ENCODE measurements around the gene NFAT5. TPM values are rescaled to one million over a fixed set of nuclear protein-coding genes. Genes with fewer than 3 reads are reported as not detected.

Gene NFAT5
- total RNA-seq, 1 donor from 2014 or later = 48.9 TPM

- Histone ChIP-seq H3K4me3 (no peak overlapping the region), H3K27ac (no peak overlapping the region), H3K36me3 (peaks cover 21 to 42% of the 10 kb centered on the region in 2 donors), H3K27me3 (no peaks in the 10 kb centered on the region), H3K4me1 (no peaks in the 10 kb centered on the region), H3K9me3 (no peaks in the 10 kb centered on the region)
- intact Hi-C loops (cut with DNase I) = no loop called here
- TF ChIP-seq CTCF (IDR thresholded peaks at IDR 0.05) = no peak
- no peak for DNase-seq (ENCODE audit: low spot score in 2 of 2)
Measured at GRCh38 chr16:69662901-69663300, 97.1 kb downstream of the NFAT5 start.

- intact Hi-C loops (cut with DNase I) = no loop called here
- H3K27me3 ChIP-seq = no peaks in the 10 kb centered on the region
- H3K27ac ChIP-seq = no peak overlapping the region
- no peaks in the 10 kb centered on the region for H3K4me1 ChIP-seq
- no peaks in the 10 kb centered on the region for H3K9me3 ChIP-seq
- TF ChIP-seq CTCF (IDR thresholded peaks at IDR 0.05) = no peak
- H3K4me3 ChIP-seq = no peak overlapping the region
- peaks cover 21 to 48% of the 10 kb centered on the region in 2 donors for H3K36me3 ChIP-seq
- DNase-seq (ENCODE audit: low spot score in 2 of 2) = no peak
Measured at GRCh38 chr16:69663846-69664245, 98.1 kb downstream of the NFAT5 start.

GRCh38 chr16:69669577-69669976 is 103.8 kb downstream of the NFAT5 start:
- Histone ChIP-seq H3K36me3 (peaks cover 21 to 41% of the 10 kb centered on the region in 2 donors), H3K27me3 (no peaks in the 10 kb centered on the region), H3K4me1 (no peaks in the 10 kb centered on the region), H3K9me3 (no peaks in the 10 kb centered on the region), H3K4me3 (no peak overlapping the region), H3K27ac (no peak overlapping the region)
- no peak for TF ChIP-seq CTCF (IDR thresholded peaks at IDR 0.05)
- intact Hi-C loops (cut with DNase I) = no loop called here
- no peak for DNase-seq (ENCODE audit: low spot score in 2 of 2)

- no peak for TF ChIP-seq CTCF (IDR thresholded peaks at IDR 0.05)
- H3K4me1 ChIP-seq = no peaks in the 10 kb centered on the region
Measured at GRCh38 chr16:69672315-69672997, 106.7 kb downstream of the NFAT5 start.

GRCh38 chr16:69672998-69673713 is 107.4 kb downstream of the NFAT5 start:
- peaks cover 35 to 62% of the 10 kb centered on the region in 2 donors for H3K36me3 ChIP-seq
- H3K27me3 ChIP-seq = no peaks in the 10 kb centered on the region
- TF ChIP-seq CTCF (IDR thresholded peaks at IDR 0.05) = no peak
- H3K4me3 ChIP-seq = no peak overlapping the region
- intact Hi-C loops (cut with DNase I) = no loop called here
- no peaks in the 10 kb centered on the region for H3K9me3 ChIP-seq
- H3K4me1 ChIP-seq = no peaks in the 10 kb centered on the region
- no peak for DNase-seq (ENCODE audit: low spot score in 2 of 2)
- H3K27ac ChIP-seq = no peak overlapping the region

More at GRCh38 chr16:69672315-69672997, 106.7 kb downstream of the NFAT5 start:
- DNase-seq (ENCODE audit: low spot score in 2 of 2) = no peak
- Histone ChIP-seq H3K36me3 (peaks cover 28 to 58% of the 10 kb centered on the region in 2 donors), H3K27ac (no peak overlapping the region), H3K4me3 (no peak overlapping the region), H3K9me3 (no peaks in the 10 kb centered on the region), H3K27me3 (no peaks in the 10 kb centered on the region)
- intact Hi-C loops (cut with DNase I) = no loop called here
